GM18520 (cell line): ENCODE measurements around the gene HCFC1.
"Not testable (repeated sequence)": the region's sequence is repeated elsewhere in the genome, so short reads cannot be mapped to it uniquely, and the experiment has no call there.

Experiments
- ATAC-seq: cut with Tn5 transposase; IDR thresholded peaks from one replicate; pipeline ENCODE4 v1.9.1; 2021; ENCODE audit not compliant: unreplicated experiment

HCFC1 gene

DNA sequence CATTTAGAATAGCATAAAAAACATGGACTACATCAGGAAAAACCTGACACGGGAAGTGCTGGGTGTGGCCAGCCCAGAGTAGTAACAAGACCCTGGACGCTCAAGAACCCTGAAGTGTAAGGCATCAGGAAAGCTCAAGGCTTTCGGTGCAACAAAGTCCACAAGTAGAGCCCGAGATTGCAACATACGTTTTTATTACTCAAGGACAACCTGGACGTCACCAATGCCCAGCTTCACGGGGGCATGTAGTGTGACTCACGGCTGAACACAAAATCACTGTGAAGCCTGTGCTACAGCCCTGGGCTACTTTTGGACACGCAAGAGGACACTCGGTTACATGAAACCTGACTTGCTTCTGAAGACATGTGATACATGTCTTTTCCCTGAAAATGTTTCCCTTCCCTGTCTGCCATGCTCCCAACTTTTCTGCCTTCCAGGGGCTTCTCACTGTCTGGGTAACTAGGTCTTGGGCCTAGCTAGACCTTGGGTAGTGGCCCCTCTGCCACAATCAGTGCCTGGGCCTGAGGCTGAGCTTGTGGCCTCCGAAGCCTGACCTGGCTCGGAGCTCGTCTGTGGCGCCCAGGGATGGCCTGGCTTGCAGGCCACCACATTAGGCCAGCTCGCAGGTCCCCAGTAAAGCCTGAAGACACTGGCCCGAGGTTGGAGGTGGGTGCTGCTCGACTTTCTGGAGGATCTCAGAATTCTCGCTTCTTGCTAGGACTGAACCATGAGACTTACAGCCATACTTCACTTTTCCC, 38.9 kb upstream of the HCFC1 start:
- ATAC-seq: no peak

DNA sequence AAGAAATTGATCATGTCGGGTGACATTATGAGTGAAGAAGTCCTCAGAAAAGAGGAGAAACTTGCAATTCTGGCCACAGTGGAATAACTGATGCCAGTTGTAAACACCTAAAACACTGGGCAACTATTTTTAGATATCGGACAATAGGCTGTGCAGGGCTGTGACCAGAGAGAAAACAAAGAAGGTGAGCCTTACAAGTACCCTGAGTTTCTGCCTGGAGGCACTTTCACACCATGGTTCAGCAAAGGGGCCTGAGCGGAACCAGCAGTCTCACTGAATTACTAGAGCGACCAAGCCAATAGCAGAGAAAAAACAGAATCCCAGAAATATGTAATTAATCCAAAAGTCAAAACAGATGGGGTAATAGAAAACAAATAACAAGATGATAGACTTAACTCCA, 36.9 kb upstream of the HCFC1 start:
- ATAC-seq: no peak

DNA sequence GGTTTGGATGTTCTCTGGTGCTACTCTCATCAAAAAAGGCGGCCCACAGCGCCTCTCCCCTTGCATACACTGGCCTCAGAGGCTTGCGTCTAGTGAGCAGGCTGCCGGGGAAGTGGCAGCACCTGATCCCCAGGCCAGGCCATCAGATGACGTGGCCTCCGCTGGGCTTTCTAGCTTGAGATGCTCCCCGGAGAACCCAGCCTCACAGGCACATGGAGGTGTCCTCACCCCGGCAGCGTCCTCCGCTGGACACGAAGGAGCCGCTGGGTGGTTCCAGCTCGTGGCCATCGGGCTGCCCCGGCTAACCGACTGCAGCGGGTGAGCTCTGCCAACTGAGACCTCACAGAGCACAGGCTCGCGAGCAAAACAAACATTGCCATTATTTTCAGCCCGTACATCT, 35.3 kb upstream of the HCFC1 start:
- ATAC-seq: no peak

DNA sequence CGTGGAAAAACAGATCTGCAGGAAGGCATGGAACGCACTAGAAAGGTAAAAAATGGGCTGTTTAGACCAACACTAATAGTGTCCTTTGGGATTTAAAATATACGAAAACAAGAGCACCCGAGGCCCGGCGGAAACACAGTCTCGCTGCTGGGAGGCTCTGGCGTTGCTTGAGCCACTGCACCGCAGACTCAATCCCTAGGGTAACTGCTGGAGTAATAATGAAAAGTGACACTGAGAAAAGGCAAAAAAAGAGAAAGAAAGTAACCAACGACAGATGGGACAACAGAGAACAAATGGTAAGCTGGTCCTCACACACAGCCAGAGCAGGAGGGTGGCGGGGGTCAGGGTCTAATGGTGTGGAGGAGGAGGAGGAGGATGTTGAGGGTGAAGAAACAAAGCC, 32.7 kb upstream of the HCFC1 start:
- no peak for ATAC-seq

DNA sequence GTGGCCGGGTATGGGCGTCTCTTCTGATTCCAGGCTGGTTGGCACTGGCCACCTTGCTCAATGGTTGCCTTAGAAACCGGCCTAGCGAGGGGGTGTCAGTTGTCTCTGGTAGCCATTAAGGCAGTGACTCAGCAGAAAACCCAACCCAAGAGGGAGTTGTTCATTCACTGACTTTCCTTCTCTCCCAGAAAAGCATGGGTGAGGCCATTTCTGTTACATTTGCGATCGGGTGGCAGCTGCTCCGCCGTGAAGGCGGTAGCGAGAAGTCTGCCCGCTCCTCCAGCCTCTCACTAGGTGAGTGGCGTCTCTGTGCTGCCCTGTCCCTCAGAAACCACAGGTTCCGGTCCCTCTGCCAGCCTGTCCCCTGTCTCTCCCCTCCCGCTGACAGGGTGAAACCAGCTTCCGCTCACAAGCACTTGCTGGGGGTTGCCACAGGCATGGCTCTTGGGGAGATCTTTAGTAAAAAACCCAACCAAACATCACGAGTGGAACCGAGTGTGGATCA, 30.6 kb upstream of the HCFC1 start:
- ATAC-seq: no peak

DNA sequence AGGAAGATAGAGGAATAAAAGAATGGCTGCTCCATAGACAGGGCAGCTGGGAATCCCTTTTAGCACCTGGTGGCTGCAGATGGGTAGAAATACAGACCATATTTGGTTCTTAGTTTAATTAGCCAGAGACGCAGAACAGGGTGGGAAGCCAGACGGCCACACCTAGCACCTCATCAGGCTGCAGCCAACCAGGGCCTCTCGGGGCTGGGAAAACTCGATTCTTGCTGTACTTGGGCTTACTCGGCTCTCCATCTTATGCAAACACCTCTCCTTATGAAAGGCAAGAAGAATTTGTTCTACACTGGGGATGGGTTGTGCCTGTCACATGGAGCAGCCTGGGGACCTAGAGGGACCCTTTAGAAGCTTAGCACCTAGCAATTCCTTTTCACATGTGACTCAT, 28.4 kb upstream of the HCFC1 start:
- no peak for ATAC-seq

DNA sequence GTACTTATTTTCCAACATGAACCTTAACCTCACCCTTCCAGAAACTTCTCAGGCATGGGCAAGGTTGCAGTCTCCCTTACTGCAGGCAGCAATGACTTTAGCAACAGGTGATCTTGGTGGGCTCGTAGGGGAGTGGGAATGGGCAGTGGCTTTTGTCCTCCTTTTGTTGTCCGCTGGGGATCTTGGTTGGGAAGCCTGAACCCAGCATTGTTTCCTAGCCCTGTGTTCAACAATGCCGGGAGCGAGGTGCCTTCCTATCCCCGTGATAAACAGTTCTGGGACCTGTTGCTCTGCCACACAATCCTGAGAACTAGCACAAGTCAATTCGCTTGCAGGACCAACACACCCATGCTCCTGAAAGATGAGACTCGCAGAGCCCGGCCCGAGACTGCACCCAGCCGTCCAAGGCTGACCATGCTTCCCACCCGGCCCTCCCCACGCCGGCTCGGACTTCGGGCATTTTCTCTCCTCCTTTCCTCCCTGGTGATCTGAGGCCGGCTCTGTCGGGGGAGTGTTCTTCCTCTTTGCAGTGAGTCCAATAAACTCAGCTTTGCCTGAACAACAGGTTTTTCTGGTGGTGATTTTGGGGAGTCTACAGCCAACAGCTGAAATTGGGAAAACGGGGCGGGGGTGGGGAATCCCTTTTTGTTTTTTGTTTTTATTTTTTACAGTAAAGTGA, 27.9 kb upstream of the HCFC1 start:
- no peak for ATAC-seq

DNA sequence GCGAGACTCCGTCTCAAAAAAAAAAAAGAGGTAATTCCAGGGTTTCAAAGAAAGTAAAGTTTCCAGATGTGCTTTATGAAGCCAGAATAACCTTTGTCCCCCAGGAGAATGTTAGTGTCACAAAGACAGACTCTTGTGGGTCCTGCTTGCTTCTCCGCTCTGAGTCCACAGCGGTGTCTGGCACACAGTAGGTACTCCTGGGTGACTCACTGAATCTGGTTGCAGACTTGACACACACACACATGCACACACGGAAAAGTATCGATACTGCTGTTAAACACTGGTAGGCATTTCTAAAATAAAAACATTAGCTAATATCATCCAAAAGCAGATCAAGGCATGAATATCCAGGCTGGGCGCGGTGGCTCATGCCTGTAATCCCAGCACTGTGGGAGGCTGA, 23.9 kb upstream of the HCFC1 start:
- no peak for ATAC-seq

DNA sequence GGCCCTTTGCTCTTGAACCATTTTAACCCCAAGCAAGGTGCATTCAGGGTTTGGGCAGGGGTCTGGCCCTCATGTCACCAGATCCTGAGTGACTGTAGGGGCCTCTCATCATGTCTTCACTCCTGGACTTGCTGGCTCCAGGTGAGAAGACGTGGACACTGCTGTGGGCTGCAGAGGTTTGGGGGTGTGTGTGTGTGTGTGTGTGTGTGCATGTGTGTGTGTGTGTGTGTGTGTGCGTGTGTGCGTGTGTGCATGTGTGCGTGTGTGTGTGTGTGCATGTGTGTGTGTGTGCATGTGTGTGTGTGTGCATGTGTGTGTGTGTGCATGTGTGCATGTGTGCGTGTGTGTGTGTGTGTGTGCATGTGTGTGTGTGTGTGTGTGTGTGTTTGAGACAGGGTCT, 22.8 kb upstream of the HCFC1 start:
- ATAC-seq: not testable (repeated sequence)

DNA sequence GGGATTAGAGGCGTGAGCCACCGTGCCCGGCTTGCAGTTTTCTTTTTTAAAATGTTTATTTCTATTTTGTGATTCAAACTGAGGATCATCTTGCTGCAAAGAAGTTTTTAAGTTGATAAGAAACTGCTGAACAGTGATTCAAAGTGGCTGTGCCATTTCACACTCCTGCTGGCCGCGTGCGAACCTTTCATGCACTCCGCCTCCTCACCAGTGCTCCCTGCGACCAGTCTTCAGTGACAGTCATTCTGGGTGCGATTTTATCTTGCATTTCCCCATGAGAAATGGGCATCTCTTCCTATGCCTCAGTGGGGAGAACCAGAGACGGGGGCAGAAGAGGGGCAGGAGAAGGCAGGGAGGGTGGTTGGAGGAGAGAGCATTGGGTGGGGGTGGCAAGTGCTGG, 22.4 kb upstream of the HCFC1 start:
- no peak for ATAC-seq

DNA sequence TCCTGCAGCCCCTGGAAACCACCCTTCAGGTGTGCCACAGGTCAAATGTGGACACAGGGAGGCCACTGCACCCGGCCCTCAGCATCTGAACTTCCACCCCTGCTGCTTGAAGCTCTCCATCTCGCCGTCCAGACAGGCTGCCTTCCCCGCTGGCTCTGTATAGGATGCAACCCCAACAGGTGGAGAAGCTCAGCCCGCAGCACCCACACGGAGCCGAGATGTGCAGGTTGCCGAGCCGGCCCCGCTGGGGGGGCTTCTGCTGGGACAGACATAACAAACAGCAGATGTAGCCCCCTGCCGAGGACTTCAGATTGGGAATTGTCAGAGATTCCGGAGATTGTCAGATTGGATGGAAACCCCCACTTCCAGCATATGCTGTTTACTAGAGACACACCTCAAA, 21.5 kb upstream of the HCFC1 start:
- ATAC-seq: no peak

DNA sequence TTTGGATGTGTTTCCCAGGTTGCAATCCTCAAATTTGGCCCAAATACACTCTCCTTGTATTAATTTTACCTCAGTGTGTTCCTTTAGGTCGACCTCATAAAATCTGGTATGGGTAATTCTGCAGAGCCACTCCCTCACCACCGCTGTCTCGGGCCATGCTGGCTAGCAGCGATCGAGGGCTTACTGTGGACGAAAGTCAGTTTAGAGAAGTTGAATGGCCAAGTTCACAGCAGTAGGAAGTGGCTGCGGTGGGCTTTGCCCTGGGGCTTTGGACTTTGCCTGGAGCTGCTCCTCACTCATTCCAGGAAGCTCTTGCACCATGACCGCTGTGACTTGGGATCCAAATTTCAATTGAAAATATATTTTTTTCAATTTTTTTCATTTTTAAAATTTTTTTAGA, 20.6 kb upstream of the HCFC1 start:
- ATAC-seq: no peak

DNA sequence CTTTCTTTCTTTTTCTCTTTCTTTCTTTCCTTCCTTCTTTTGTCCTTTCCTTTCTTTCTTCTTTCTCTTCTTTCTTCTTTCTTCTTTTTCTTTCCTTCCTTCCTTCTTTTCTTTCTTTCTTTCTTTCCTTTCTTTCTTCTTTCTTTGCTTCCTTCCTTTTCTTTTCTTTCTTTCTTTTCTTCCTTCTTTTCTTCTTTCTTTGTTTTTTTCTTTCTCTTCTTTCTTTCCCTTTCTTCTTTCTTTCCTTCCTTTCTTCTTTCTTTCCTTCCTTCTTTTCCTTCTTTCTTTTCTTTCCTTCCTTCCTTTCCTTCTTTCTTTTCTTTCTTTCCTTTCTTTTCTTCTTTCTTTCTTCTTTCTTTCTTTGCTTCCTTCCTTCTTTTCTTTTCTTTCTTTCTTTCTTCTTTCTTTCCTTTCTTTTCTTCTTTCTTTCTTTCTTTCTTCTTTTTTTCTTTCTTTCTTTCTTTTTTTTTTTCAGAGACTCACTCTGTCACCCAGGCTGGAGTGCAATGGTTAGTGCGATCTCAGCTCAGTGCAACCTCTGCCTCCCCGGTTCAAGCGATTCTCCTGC, 19.5 kb upstream of the HCFC1 start:
- ATAC-seq: no peak

DNA sequence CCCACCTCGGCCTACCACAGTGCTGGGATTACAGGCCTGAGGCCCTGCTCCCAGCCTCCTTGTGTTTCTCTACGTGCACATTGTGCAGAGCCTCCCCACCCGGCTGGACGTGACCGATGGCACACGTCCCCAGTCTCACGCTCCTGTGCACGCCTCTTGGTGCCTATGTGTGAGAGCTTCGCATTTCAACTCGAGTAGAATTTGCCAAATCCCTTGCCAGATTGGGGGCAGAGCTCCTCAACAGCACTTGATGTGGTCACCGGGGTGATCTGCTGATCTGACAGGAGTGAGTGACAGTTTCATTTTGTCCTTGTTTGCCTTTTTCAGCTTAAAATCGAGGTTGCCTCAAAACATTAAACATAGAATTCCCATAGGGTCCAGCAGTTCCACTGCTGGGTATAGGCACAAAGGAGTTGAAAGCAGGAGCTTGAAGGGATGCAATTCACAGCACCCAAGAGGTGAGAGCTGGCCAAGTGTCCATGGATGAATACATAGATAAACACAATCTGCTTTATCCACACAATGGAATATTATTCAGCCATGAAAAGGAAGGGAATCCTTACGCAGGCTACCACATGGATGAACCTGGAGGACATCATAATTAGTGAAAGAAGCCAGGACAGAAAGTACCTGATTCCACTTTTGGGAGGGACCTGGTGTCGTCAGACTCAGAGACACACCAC, 18.5 kb upstream of the HCFC1 start:
- ATAC-seq: no peak

DNA sequence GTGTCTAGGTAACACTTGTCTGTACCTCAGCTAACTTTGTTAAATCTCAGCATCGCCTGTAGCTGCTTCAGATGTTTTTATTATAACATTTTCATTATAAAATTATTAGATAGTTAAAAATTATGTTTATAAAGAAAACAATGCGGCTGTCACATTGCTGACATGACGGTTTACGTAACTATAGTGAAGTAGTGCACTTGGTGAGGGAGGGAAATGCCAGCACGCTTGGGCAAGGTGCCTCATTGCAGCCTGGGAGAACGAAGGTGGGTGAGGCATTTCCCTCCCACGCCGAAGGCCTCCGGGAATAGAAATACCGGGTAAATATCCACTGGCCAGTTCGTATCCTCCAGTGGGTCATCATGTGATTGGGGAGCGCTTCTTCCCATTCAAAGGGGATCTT, 16.9 kb upstream of the HCFC1 start:
- no peak for ATAC-seq

DNA sequence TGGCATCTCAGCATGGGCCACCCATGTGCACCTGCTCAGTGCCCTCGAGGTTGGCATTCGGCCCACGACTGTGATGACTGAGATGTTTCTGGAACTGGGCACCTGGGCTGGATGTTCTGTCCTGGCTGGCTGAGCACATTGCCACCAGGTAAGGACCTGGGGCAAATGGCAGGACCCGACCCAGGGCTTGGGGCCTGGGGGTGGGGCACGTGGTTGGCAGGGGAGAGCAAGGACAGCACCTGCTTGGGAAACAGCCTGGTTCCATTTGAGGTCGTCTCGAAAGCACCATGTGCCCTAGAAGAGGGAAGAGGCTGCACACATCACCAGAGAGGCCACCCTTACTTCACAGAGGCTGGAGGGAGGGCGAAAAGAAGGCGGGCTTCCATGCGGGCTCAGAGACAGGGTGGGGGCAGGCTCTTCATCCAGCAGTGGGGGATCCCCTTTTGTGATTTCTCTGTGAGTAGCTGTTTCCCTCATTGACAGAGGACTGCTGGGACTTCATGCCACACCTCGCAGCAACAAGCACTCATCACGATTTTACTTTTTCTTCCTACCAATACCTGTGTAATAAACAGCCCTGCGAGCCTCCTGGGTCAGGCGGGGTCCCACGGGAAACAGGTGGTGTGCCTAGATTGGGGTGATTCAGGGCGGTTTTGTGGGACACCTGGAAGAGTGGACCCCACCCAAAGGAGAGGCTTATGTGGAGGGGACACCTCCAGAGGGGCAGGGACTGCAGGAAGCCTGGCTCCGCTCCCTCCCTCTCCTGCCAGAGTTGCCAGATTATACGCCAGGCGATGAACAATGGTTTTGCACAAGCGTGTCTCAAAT, 12.9 kb upstream of the HCFC1 start:
- no peak for ATAC-seq

DNA sequence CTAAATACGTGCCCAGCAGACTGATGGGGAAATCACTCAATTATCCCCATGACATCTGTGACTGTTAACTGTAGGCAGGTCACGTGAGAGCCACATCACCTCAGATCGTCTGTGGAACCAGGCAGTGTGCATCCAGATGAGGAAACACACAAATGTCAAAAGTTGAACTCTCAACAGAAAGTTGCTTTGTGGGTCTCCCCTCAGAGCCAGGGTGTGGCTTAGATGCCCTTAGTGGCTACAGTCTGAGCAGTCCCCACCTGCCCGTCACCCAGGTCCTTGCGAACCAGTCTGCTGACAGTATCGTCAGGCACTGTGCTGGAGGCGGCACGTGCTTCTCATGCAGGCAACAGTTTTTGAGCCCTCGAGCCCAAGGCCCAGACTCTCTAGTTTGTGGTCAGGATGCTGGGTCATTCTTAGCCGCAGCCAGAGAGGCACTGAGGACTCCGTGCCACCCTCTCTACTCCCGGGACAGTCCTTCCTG, 11.7 kb upstream of the HCFC1 start:
- no peak for ATAC-seq

DNA sequence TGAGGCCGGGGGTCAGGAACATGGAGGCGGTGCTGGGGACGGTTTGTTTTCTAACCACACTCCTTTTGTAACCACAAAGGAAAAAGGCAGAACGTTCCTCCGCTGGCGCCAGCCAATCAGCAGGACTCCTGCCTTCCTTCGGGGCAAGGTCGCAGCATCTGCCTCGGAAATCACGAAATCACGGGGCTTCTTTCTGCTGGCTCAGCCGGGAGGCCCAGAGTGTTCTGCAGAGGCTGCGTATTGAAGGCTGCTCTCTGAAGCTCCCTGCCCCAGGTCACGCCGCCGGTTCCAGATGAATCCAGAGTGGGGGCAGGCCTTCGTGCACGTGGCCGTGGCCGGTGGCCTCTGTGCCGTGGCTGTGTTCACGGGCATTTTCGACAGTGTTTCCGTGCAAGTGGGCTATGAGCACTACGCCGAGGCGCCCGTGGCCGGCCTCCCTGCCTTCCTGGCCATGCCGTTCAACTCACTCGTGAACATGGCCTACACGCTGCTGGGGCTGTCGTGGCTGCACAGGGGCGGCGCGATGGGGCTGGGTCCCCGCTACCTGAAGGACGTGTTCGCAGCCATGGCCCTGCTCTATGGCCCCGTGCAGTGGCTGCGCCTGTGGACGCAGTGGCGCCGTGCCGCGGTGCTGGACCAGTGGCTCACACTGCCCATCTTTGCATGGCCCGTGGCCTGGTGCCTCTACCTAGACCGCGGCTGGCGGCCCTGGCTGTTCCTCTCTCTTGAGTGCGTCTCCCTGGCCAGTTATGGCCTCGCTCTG, 10.3 kb upstream of the HCFC1 start:
- no peak for ATAC-seq

DNA sequence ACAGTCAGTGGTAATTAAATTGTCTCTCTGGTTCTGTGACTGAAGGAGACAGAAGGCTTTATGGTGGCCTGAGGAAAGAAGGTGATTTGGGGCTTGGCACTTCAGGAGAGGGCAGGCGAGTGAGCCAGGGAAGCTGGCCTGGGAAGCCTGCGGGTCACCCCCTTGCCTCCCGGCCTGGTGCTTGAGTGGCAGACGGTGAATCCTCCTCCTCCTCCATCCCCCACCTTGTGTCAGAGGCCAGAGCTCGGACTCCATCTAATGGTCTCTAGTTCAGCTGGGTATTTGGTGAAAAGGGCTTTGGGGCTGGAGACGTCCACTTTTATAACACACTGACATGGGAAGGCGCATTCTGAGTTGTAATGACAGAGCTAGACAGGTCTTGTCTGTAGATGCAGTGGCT, 9.6 kb upstream of the HCFC1 start:
- no peak for ATAC-seq

DNA sequence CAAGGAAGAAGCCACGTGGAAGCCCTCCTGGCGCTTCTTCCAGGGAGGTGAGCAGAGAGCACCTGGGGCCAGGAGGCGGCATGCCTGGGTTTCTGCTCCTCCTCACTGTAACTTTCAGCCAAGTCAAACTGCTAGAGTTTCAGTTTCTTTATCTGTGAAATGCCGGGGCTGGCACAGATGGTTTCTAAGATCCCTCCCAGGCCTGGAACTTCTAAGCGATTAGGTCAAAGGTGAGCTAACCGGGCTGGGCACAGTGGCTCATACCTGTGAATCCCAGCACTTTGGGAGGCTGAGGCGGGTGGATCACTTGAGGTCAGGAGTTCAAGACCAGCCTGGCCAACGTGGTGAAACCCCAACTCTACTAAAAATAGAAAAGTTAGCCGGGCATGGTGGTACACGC, 8.8 kb upstream of the HCFC1 start:
- ATAC-seq: not testable (repeated sequence)
